ENCODE measurements around the gene CXCL8. TPM values are rescaled to one million over a fixed set of nuclear protein-coding genes. Genes with fewer than 3 reads are reported as not detected.

CXCL8 gene
- total and polyA plus RNA-seq, 2 donors (not counting 3 experiments of a cell fraction or from before 2014, with no cell fraction given) = 6.4 to 12.6 TPM

- no peak for DNase-seq (ENCODE audit: low read depth, low spot score)
- intact Hi-C loops (cut with micrococcal nuclease) = no loop called here
- Histone ChIP-seq H3K9me1 (replicated peaks; ENCODE audit: control insufficient read depth, extremely low read depth, insufficient read depth, low read length) (no peaks in the 10 kb centered on the region), H3K9me3 (replicated peaks; ENCODE audit: control insufficient read depth, insufficient read depth, low read length) (no peaks in the 10 kb centered on the region), H3K27me3 (ENCODE audit: control insufficient read depth in 2 of 2, insufficient read depth in 2 of 2, low read length in 2 of 2) (no peaks in the 10 kb centered on the region), H3K9ac (replicated peaks; ENCODE audit: extremely low read depth, insufficient read depth, low read length) (no peak overlapping the region), H2AFZ (ENCODE audit: low read depth, low read length) (no peak overlapping the region), H3K4me2 (ENCODE audit: insufficient read depth, low read length) (no peak overlapping the region), H4K20me1 (replicated peaks; ENCODE audit: control insufficient read depth, extremely low read depth, insufficient read depth, low read length) (no peaks in the 10 kb centered on the region), H3K4me1 (ENCODE audit: control insufficient read depth, extremely low read depth, insufficient read depth, low read length) (no peaks in the 10 kb centered on the region), H3K36me3 (ENCODE audit: control insufficient read depth in 2 of 2, extremely low read depth in 1 of 2, insufficient read depth in 2 of 2, low read length in 2 of 2) (no peaks in the 10 kb centered on the region), H3K4me3 (replicated peaks in 1 of 3; ENCODE audit: insufficient read depth in 1 of 3, low read depth in 1 of 3, low read length in 3 of 3) (no peak overlapping the region), H3K27ac (ENCODE audit: insufficient read depth, low read depth, low read length) (no peak overlapping the region), H3K79me2 (ENCODE audit: control insufficient read depth, insufficient read depth, low read length) (no peaks in the 10 kb centered on the region)
- BruUV-seq (replicated peaks) = no TSS peak
- dilution Hi-C loops (cut with MboI; ENCODE audit: extremely low pct_ligation_motif_present, low sequenced_read_pairs) = no loop called here
- FAIRE-seq = no peak
- CTCF ChIA-PET = no interaction called here
- POLR2A ChIA-PET = no interaction called here
- TF ChIP-seq CTCF (IDR thresholded peaks at IDR 0.05; ENCODE audit: extremely low read depth in 1 of 2, insufficient read depth in 1 of 2, low read depth in 1 of 2, low read length in 2 of 2) = no peak
- no peak for TF ChIP-seq MYC (IDR thresholded peaks at IDR 0.05; ENCODE audit: low read depth, low read length)
- no peak for TF ChIP-seq JUN (IDR thresholded peaks at IDR 0.05; ENCODE audit: borderline replicate concordance, insufficient read depth, insufficient read length, low read depth)
- no peak for TF ChIP-seq MAX (IDR thresholded peaks at IDR 0.05; ENCODE audit: insufficient read depth, insufficient read length)
- no peak for TF ChIP-seq FOS (IDR thresholded peaks at IDR 0.05; ENCODE audit: borderline replicate concordance, insufficient read depth, low read length)
- TF ChIP-seq POLR2A (IDR thresholded peaks at IDR 0.05; ENCODE audit: low read depth, low read length) = no peak
Measured at GRCh38 chr4:73752424-73752823, 12.1 kb downstream of the CXCL8 start.

- Histone ChIP-seq H4K20me1 (replicated peaks; ENCODE audit: control insufficient read depth, extremely low read depth, insufficient read depth, low read length) (no peaks in the 10 kb centered on the region), H3K79me2 (ENCODE audit: control insufficient read depth, insufficient read depth, low read length) (no peaks in the 10 kb centered on the region), H3K4me3 (replicated peaks in 1 of 3; ENCODE audit: insufficient read depth in 1 of 3, low read depth in 1 of 3, low read length in 3 of 3) (no peak overlapping the region), H3K36me3 (ENCODE audit: control insufficient read depth in 2 of 2, extremely low read depth in 1 of 2, insufficient read depth in 2 of 2, low read length in 2 of 2) (no peaks in the 10 kb centered on the region), H3K9me1 (replicated peaks; ENCODE audit: control insufficient read depth, extremely low read depth, insufficient read depth, low read length) (no peaks in the 10 kb centered on the region), H2AFZ (ENCODE audit: low read depth, low read length) (no peak overlapping the region), H3K27me3 (ENCODE audit: control insufficient read depth in 2 of 2, insufficient read depth in 2 of 2, low read length in 2 of 2) (no peaks in the 10 kb centered on the region), H3K27ac (ENCODE audit: insufficient read depth, low read depth, low read length) (no peak overlapping the region), H3K4me1 (ENCODE audit: control insufficient read depth, extremely low read depth, insufficient read depth, low read length) (no peaks in the 10 kb centered on the region), H3K9ac (replicated peaks; ENCODE audit: extremely low read depth, insufficient read depth, low read length) (no peak overlapping the region), H3K9me3 (replicated peaks; ENCODE audit: control insufficient read depth, insufficient read depth, low read length) (no peaks in the 10 kb centered on the region), H3K4me2 (ENCODE audit: insufficient read depth, low read length) (no peak overlapping the region)
- dilution Hi-C loops (cut with MboI; ENCODE audit: extremely low pct_ligation_motif_present, low sequenced_read_pairs) = no loop called here
- ChIA-PET POLR2A (no interaction called here), CTCF (no interaction called here)
- no TSS peak for BruUV-seq (replicated peaks)
- FAIRE-seq (no peak), DNase-seq (ENCODE audit: low read depth, low spot score) (no peak)
- intact Hi-C loops (cut with micrococcal nuclease) = no loop called here
- TF ChIP-seq GATA2 (IDR thresholded peaks at IDR 0.05; ENCODE audit: insufficient read depth, insufficient read length, low read depth, low read length) = no peak
- no peak for TF ChIP-seq MYC (IDR thresholded peaks at IDR 0.05; ENCODE audit: low read depth, low read length)
- TF ChIP-seq POLR2AphosphoS5 (IDR thresholded peaks at IDR 0.05; ENCODE audit: insufficient read depth, low read depth, low read length) = no peak
- TF ChIP-seq CTCF (IDR thresholded peaks at IDR 0.05; ENCODE audit: extremely low read depth in 1 of 2, insufficient read depth in 1 of 2, low read depth in 1 of 2, low read length in 2 of 2) = no peak
- TF ChIP-seq MAX (IDR thresholded peaks at IDR 0.05; ENCODE audit: insufficient read depth, insufficient read length) = no peak
Measured at GRCh38 chr4:73753215-73753614, 12.8 kb downstream of the CXCL8 start.
